Keratinocyte (primary cell): ENCODE results near the gene BTBD17. TPM values are rescaled to one million over a fixed set of nuclear protein-coding genes. Genes with fewer than 3 reads are reported as not detected.

Source experiments
- DNase-seq: peaks from one replicate; pipeline ENCODE4 v3.0.0-alpha.2; 2011; ENCODE audit warnings: low read depth, missing footprints, low spot score
- FAIRE-seq: peaks from 2 replicates; lab custom pipeline; 2011; peaks lifted over from hg19 to GRCh38; lab: Jason Lieb, UNC
- H2AFZ ChIP-seq: 2 replicates; pipeline ENCODE4 v1.6.0; 2012; ENCODE audit warnings: low read length, control low read depth, inconsistent platforms; ENCODE audit not compliant: control insufficient read depth
- H3K27ac ChIP-seq: 2 replicates; pipeline ENCODE4 v1.5.1; 2011; ENCODE audit warnings: low read length; ENCODE audit not compliant: control insufficient read depth, insufficient read depth
- H3K27me3 ChIP-seq: 3 replicates; pipeline ENCODE4 v1.6.0; 2011; ENCODE audit warnings: low read length; ENCODE audit not compliant: control insufficient read depth, insufficient read depth; ENCODE audit errors: extremely low read depth
- H3K36me3 ChIP-seq, 2 experiments: 2 replicates in 1 of 2; 3 replicates in 1 of 2; pipeline ENCODE4 v1.5.1; 2011; ENCODE audit warnings: low read length in 2 of 2, mild to moderate bottlenecking in 1 of 2; ENCODE audit not compliant: control insufficient read depth in 2 of 2, insufficient read depth in 2 of 2; ENCODE audit errors: extremely low read depth in 1 of 2
- H3K4me1 ChIP-seq: 3 replicates; pipeline ENCODE4 v1.5.1; 2011; ENCODE audit warnings: low read length; ENCODE audit not compliant: control insufficient read depth, insufficient read depth; ENCODE audit errors: extremely low read depth
- H3K4me2 ChIP-seq: 3 replicates; pipeline ENCODE4 v1.6.0; 2011; ENCODE audit warnings: low read depth, low read length; ENCODE audit not compliant: control insufficient read depth, insufficient read depth; ENCODE audit errors: extremely low read depth
- H3K4me3 ChIP-seq, 3 experiments: fragments of 200-600 bp in 1 of 3; sonication (generic) in 1 of 3; 2 replicates in 2 of 3; 3 replicates in 1 of 3; pipeline ENCODE4 v1.5.1; 2011 to 2016; ENCODE audit warnings: low read length in 3 of 3, mild to moderate bottlenecking in 3 of 3, control low read depth in 2 of 3, inconsistent platforms in 1 of 3, low read depth in 1 of 3, mixed read lengths in 1 of 3, mixed run types in 1 of 3, moderate library complexity in 1 of 3; ENCODE audit not compliant: control insufficient read depth in 2 of 3, insufficient read depth in 2 of 3; ENCODE audit errors: extremely low read depth in 1 of 3
- H3K79me2 ChIP-seq: 2 replicates; pipeline ENCODE4 v1.6.0; 2012; ENCODE audit warnings: low read length; ENCODE audit not compliant: control insufficient read depth, insufficient read depth
- H3K9ac ChIP-seq: 3 replicates; pipeline ENCODE4 v1.6.0; 2011; ENCODE audit warnings: low read length; ENCODE audit not compliant: control insufficient read depth, insufficient read depth; ENCODE audit errors: extremely low read depth
- H3K9me1 ChIP-seq: 3 replicates; pipeline ENCODE4 v1.6.0; 2011; ENCODE audit warnings: low read length; ENCODE audit not compliant: control insufficient read depth, insufficient read depth; ENCODE audit errors: extremely low read depth
- H3K9me3 ChIP-seq: 2 replicates; pipeline ENCODE4 v1.5.1; 2012; ENCODE audit warnings: low read depth, low read length; ENCODE audit not compliant: control insufficient read depth
- H4K20me1 ChIP-seq: 3 replicates; pipeline ENCODE4 v1.6.0; 2011; ENCODE audit warnings: low read length; ENCODE audit not compliant: control insufficient read depth, insufficient read depth; ENCODE audit errors: extremely low read depth
- EZH2 ChIP-seq: IDR thresholded peaks from one replicate; pipeline ENCODE4 v1.6.1; 2012; ENCODE audit warnings: inconsistent platforms, mild to moderate bottlenecking, low read length, moderate library complexity
- dilution Hi-C: fragments of 300-500 bp; cut with MboI; formaldehyde crosslinking; loops from one replicate; pipeline ENCODE4 v1.7.0; 2020; ENCODE audit warnings: low sequenced_read_pairs; ENCODE audit not compliant: extremely low pct_ligation_motif_present
- polyA plus RNA-seq, 5 experiments: library from polyadenylated mRNA; depleted of rRNA in 3 of 5; stranded (reverse) in 3 of 5; stranded (forward) in 1 of 5; unstranded in 1 of 5; fragments of >200 nt; gene quantifications; 1 replicate in 1 of 5; 2 replicates in 3 of 5; 3 replicates in 1 of 5; pipeline versions ENCODE4 v1.2.1 to v1.2.3, GENCODE V29; 2011 to 2012; ENCODE audit warnings: missing spikeins in 2 of 5, low read depth in 1 of 5, low replicate concordance in 1 of 5
- TF ChIP-seq, protein P1 (sequence below), 3 experiments: IDR thresholded peaks in 1 of 3; conservative IDR thresholded peaks in 1 of 3; optimal IDR thresholded peaks in 1 of 3; 2 replicates in 2 of 3; 3 replicates in 1 of 3; pipeline versions ENCODE3 to v1.5.1; 2011; ENCODE audit warnings: low read length in 3 of 3, mild to moderate bottlenecking in 3 of 3, moderate library complexity in 2 of 3, control low read depth in 1 of 3, inconsistent platforms in 1 of 3; ENCODE audit not compliant: insufficient read depth in 2 of 3; ENCODE audit errors: extremely low read depth in 1 of 3

BTBD17 gene
- polyA plus RNA-seq, 1 donor (not counting 4 experiments of a cell fraction or from before 2014, with no cell fraction given) = not detected

DNA sequence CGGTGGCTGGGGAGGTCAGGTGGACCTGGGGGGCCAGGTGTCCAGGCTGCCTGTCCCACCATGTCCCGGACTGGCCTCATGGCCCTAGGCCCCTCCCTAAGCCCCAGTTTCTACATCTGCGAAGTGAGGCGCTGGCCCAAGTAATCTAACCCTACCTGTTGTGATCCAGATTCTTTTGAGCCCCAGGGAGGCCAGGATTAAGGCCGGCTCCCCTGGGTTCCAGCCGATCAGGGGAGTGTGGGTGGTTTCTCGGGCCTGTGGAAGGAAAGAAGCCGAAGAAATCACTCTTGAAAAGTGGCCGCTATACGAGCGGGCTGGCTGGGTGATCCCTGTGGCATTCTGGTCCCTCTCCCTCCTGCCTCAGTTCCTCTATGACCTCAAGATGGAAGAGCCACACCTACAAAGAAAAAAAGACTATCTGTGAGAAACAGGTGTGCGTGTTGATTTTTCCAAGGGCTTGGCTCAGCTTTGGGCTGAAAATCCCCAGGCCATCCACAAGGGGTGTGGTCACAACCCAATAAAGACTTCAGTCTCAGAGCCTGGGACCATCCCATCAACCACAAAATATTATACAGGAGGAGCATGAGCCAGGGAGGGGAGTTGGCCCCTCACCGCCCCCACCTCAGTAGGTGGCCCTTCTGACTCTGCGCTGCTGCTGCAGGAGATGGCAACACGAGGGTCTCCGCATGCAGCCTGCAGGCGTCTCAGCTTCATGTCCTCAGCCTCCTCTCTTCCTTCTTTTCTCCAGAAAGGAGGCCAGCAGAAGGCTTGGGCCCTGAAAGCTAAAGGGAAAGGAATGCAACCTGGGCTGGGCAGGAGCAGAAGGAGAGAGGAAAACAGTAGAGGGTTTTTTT is 25.9 kb upstream of the BTBD17 start:
- no peak for TF ChIP-seq EZH2
- TF ChIP-seq, protein P1, sequence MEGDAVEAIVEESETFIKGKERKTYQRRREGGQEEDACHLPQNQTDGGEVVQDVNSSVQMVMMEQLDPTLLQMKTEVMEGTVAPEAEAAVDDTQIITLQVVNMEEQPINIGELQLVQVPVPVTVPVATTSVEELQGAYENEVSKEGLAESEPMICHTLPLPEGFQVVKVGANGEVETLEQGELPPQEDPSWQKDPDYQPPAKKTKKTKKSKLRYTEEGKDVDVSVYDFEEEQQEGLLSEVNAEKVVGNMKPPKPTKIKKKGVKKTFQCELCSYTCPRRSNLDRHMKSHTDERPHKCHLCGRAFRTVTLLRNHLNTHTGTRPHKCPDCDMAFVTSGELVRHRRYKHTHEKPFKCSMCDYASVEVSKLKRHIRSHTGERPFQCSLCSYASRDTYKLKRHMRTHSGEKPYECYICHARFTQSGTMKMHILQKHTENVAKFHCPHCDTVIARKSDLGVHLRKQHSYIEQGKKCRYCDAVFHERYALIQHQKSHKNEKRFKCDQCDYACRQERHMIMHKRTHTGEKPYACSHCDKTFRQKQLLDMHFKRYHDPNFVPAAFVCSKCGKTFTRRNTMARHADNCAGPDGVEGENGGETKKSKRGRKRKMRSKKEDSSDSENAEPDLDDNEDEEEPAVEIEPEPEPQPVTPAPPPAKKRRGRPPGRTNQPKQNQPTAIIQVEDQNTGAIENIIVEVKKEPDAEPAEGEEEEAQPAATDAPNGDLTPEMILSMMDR (optimal IDR thresholded peaks at IDR 0.05 in 1 of 3, IDR thresholded peaks at IDR 0.05 in 1 of 3, conservative IDR thresholded peaks at IDR 0.05 in 1 of 3; ENCODE audit: extremely low read depth in 1 of 3, insufficient read depth in 2 of 3, low read length in 3 of 3) = no peak
- no peak for FAIRE-seq
- dilution Hi-C loops = no loop called here

DNA sequence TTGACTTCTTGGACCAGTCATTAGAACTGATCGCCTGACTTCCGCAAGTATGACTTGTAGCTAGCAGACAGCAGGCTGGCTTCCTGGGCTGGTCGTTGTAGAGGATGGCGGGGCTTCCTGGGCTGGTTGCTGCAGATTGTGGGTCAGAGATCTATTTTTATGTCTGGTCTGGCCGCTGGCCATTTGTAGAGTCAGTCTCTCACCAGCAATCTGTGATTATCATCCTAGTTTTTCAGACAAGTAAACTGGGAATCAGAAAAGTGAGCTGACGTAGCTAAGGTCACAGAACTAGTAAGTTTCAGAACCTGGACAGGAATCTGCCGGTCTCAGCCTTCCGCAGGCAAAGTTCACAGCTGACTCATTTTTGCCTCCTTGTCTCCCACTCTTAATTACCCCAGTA is 24.7 kb upstream of the BTBD17 start:
- Histone ChIP-seq H3K79me2 (no peaks in the 10 kb centered on the region), H3K27me3 (peaks cover 21% of the 10 kb centered on the region), H3K9me1 (no peaks in the 10 kb centered on the region), H3K9ac (no peak overlapping the region), H3K9me3 (no peaks in the 10 kb centered on the region), H2AFZ (no peak overlapping the region), H3K36me3 (no peaks in the 10 kb centered on the region), H3K27ac (no peak overlapping the region), H3K4me3 (no peak overlapping the region), H4K20me1 (peaks cover 2% of the 10 kb centered on the region), H3K4me1 (no peaks in the 10 kb centered on the region), H3K4me2 (no peak overlapping the region)
- FAIRE-seq (no peak), DNase-seq (no peak)
- no peak for TF ChIP-seq EZH2
- TF ChIP-seq, protein P1 (optimal IDR thresholded peaks at IDR 0.05 in 1 of 3, IDR thresholded peaks at IDR 0.05 in 1 of 3, conservative IDR thresholded peaks at IDR 0.05 in 1 of 3; ENCODE audit: extremely low read depth in 1 of 3, insufficient read depth in 2 of 3, low read length in 3 of 3) = no peak
- dilution Hi-C loops = no loop called here

More for the DNA sequence above, 25.9 kb upstream of the BTBD17 start:
- Histone ChIP-seq H3K9me1 (no peaks in the 10 kb centered on the region), H3K4me2 (no peak overlapping the region), H3K4me1 (no peaks in the 10 kb centered on the region), H3K79me2 (no peaks in the 10 kb centered on the region), H3K27me3 (peaks cover 21% of the 10 kb centered on the region), H3K9ac (no peak overlapping the region), H3K9me3 (no peaks in the 10 kb centered on the region), H3K4me3 (no peak overlapping the region), H3K27ac (no peak overlapping the region), H3K36me3 (no peaks in the 10 kb centered on the region), H4K20me1 (peaks cover 2% of the 10 kb centered on the region), H2AFZ (no peak overlapping the region)
- DNase-seq = no peak
